ENCODE data around the gene KLHL22. TPM values are rescaled to one million over a fixed set of nuclear protein-coding genes. Genes with fewer than 3 reads are reported as not detected.

Gene KLHL22
- total and polyA plus RNA-seq, 4 donors = 2.0 to 20.3 (median 8.7) TPM

DNA sequence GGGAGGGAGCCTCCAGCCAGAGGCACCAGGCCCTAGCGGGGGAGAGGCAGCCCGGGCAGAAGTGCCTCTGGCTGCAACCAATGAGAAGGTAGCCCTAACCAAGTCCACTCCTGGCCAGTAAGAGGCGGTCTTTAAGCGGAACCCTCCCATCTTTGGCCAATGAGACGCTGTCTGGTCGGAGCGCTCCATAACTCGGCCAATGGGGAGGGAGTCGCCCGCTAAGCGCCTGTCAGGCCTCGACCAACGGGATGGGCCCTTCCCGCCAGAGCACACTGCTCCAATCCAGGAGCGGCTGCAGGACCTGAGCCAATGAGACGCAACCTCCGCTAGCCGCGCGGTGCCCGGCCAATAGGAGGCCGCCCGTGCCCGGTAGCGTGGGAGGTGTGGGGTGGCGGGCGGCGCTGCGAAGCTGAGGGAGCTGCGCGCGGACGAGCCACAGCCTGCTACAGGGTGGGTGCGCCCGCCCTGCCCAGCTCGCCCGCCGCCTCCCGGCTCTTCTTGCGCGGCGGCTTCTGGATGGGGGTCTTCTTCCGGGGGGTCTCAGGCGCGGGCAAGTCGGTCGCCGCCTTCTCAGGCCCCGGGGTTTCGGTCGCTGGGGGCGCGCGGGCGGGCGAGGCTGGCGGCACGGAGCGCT is 70.5 kb downstream of the KLHL22 start:
- Histone ChIP-seq H3K4me3 (ENCODE audit: low read depth in 1 of 3, low read length in 3 of 3) (peak overlapping the region in 1 of 3 donors; percentile 23), H3K9me3 (ENCODE audit: control insufficient read depth in 4 of 4, low read length in 3 of 4) (no peaks in the 10 kb centered on the region), H3K27me3 (ENCODE audit: control insufficient read depth in 4 of 4, insufficient read depth in 4 of 4, low read length in 3 of 4) (peaks cover 0 to 10% (median 1%) of the 10 kb centered on the region in 4 donors), H3K4me1 (ENCODE audit: control insufficient read depth in 4 of 4, insufficient read depth in 4 of 4, low read length in 3 of 4) (peaks cover 11 to 36% (median 20%) of the 10 kb centered on the region in 4 donors), H3K27ac (ENCODE audit: low read depth in 1 of 2, low read length in 2 of 2) (no peak overlapping the region), H3K9ac (ENCODE audit: low read depth in 1 of 2, low read length in 2 of 2) (no peak overlapping the region), H3K36me3 (ENCODE audit: control insufficient read depth in 4 of 4, insufficient read depth in 3 of 4, low read depth in 1 of 4, low read length in 3 of 4) (no peaks in the 10 kb centered on the region)
- WGBS = 54% methylated on average over 59 of the region's 59 CpGs
- TF ChIP-seq SP1 (IDR thresholded peaks at IDR 0.05) = peak; percentile 39
- TF ChIP-seq, protein P1, sequence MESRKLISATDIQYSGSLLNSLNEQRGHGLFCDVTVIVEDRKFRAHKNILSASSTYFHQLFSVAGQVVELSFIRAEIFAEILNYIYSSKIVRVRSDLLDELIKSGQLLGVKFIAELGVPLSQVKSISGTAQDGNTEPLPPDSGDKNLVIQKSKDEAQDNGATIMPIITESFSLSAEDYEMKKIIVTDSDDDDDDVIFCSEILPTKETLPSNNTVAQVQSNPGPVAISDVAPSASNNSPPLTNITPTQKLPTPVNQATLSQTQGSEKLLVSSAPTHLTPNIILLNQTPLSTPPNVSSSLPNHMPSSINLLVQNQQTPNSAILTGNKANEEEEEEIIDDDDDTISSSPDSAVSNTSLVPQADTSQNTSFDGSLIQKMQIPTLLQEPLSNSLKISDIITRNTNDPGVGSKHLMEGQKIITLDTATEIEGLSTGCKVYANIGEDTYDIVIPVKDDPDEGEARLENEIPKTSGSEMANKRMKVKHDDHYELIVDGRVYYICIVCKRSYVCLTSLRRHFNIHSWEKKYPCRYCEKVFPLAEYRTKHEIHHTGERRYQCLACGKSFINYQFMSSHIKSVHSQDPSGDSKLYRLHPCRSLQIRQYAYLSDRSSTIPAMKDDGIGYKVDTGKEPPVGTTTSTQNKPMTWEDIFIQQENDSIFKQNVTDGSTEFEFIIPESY (IDR thresholded peaks at IDR 0.05) = no peak
- DNase-seq (ENCODE audit: low spot score) = no peak

DNA sequence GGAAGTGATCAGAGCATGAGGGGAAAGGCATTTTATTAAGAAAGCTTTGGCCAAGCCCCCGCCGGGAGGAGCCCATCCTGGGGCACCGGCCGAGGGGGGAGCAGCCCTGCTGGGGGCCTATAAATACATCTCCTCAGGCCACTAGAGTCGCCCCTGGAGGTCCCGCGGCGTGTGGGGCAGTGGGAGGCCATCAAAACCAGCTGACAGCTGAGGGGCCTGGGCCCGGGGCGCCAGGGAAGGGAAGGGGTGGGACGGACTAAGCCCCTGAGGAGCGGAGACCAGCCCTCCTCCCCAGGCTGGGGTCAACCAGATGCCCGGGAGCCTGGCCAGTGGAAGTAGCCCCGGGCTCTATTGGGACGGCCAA is 71.0 kb downstream of the KLHL22 start:
- WGBS = 81% methylated on average over 15 of the region's 15 CpGs
- DNase-seq (ENCODE audit: low spot score) = no peak
- Histone ChIP-seq H3K27me3 (ENCODE audit: control insufficient read depth in 4 of 4, insufficient read depth in 4 of 4, low read length in 3 of 4) (peaks cover 0 to 6% (median 0%) of the 10 kb centered on the region in 4 donors), H3K9me3 (ENCODE audit: control insufficient read depth in 4 of 4, low read length in 3 of 4) (no peaks in the 10 kb centered on the region), H3K9ac (ENCODE audit: low read depth in 1 of 2, low read length in 2 of 2) (no peak overlapping the region), H3K4me1 (ENCODE audit: control insufficient read depth in 4 of 4, insufficient read depth in 4 of 4, low read length in 3 of 4) (peaks cover 9 to 31% (median 19%) of the 10 kb centered on the region in 4 donors), H3K27ac (ENCODE audit: low read depth in 1 of 2, low read length in 2 of 2) (no peak overlapping the region), H3K36me3 (ENCODE audit: control insufficient read depth in 4 of 4, insufficient read depth in 3 of 4, low read depth in 1 of 4, low read length in 3 of 4) (no peaks in the 10 kb centered on the region), H3K4me3 (ENCODE audit: low read depth in 1 of 3, low read length in 3 of 3) (no peak overlapping the region)
- TF ChIP-seq RXRA (IDR thresholded peaks at IDR 0.05) = no peak
- TF ChIP-seq, protein P1 (IDR thresholded peaks at IDR 0.05) = no peak
- TF ChIP-seq TAF1 (conservative IDR thresholded peaks at IDR 0.05) = no peak
- TF ChIP-seq, protein P2, sequence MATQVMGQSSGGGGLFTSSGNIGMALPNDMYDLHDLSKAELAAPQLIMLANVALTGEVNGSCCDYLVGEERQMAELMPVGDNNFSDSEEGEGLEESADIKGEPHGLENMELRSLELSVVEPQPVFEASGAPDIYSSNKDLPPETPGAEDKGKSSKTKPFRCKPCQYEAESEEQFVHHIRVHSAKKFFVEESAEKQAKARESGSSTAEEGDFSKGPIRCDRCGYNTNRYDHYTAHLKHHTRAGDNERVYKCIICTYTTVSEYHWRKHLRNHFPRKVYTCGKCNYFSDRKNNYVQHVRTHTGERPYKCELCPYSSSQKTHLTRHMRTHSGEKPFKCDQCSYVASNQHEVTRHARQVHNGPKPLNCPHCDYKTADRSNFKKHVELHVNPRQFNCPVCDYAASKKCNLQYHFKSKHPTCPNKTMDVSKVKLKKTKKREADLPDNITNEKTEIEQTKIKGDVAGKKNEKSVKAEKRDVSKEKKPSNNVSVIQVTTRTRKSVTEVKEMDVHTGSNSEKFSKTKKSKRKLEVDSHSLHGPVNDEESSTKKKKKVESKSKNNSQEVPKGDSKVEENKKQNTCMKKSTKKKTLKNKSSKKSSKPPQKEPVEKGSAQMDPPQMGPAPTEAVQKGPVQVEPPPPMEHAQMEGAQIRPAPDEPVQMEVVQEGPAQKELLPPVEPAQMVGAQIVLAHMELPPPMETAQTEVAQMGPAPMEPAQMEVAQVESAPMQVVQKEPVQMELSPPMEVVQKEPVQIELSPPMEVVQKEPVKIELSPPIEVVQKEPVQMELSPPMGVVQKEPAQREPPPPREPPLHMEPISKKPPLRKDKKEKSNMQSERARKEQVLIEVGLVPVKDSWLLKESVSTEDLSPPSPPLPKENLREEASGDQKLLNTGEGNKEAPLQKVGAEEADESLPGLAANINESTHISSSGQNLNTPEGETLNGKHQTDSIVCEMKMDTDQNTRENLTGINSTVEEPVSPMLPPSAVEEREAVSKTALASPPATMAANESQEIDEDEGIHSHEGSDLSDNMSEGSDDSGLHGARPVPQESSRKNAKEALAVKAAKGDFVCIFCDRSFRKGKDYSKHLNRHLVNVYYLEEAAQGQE (IDR thresholded peaks at IDR 0.05) = no peak
- no peak for TF ChIP-seq EGR1 (IDR thresholded peaks at IDR 0.05; ENCODE audit: low read depth in 2 of 2)
- no peak for TF ChIP-seq FOXA2 (IDR thresholded peaks at IDR 0.05)
- no peak for TF ChIP-seq HNF4G (IDR thresholded peaks at IDR 0.05)
- no peak for TF ChIP-seq JUND (IDR thresholded peaks at IDR 0.05)
- TF ChIP-seq FOXA1 (IDR thresholded peaks at IDR 0.05) = no peak
- TF ChIP-seq CTCF (IDR thresholded peaks at IDR 0.05; ENCODE audit: low read depth, low read length, missing input control) = no peak
- TF ChIP-seq YY1 (IDR thresholded peaks at IDR 0.05) = no peak

All from liver (tissue), 9 donors.